GM12875 (cell line): ENCODE measurements around the gene TEX47.

Experiments used
- H3K4me3 ChIP-seq: one replicate; pipeline ENCODE4 v1.5.1; 2011; ENCODE audit warnings: low read depth, low read length, control low read depth
- CTCF ChIP-seq: IDR thresholded peaks from 2 replicates; pipeline ENCODE4 v1.5.1; 2011; ENCODE audit warnings: low read depth, mild to moderate bottlenecking, control low read depth, inconsistent platforms, low read length, moderate library complexity, borderline replicate concordance; ENCODE audit not compliant: insufficient read depth

The TEX47 gene

GRCh38 chr7:88801046-88801445, 5.5 kb upstream of the TEX47 start:
- no peak overlapping the region for H3K4me3 ChIP-seq
- TF ChIP-seq CTCF, result no peak

DNA sequence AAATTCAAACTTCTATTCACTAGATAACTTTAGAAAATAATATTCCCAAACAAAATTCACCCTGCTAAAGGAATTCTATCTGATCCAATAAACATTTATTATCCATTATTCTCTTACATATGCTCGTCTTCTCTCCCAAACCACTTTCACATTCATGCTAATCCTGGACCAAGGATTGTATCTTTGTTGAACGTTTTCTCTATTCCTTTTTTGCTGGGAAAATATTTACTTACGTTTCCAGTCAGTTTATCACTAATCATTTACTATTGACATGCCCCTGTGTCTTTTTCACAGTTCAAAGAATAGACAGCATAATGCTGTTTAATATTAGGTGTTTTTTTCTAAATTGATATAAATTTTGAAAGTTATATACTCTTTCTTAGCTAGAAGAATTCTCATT, 3.2 kb downstream of the TEX47 start:
- H3K4me3 ChIP-seq, result no peak overlapping the region
- no peak for TF ChIP-seq CTCF

DNA sequence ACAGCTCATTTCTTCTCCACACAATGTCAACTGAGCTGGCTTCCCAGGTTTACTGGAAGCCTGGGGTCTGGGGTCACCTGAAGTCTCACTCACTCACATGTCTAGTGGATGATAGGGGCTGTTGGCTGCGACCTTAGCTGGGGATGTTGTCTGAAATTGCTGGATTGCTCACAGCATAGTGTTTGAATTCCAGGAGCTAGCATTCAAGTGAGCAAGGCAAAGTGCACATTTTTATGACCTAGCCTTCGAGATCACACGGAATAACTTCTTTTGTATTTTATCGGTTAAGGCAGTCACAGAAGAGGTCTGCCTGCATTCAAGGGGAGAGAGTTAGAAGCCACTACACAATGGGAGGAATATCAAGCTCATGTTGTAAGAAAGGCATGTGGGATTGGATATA, 3.6 kb downstream of the TEX47 start:
- no peak for TF ChIP-seq CTCF
- no peak overlapping the region for H3K4me3 ChIP-seq

DNA sequence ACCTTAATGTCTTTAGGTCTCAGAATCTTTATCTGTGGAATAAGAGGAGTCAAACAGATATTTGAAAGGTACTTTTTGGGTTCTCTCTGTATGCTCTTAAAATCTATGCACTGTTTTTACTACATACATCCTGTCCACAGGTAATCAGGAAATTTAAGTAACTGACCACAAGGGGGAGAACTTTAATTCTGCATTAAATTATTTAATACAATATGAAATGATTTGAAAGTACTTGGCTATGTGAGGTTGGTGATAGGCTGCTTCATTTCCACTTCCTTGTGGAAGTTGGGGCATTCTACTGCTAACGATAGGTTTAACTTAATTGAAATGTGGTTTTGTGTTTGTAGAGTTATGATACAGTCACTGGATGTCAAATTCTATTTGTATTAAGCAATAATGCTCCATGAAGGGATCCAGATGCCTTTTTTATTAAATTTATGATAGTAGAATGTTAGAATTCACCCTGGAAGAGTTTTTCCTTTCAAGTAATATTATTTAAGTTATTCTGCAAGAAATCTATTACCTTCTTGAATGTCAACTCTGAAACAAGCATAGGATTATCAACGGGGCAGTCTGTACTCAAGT, 6.0 kb downstream of the TEX47 start:
- no peak for TF ChIP-seq CTCF
- no peak overlapping the region for H3K4me3 ChIP-seq

- no peak for TF ChIP-seq CTCF
- no peak overlapping the region for H3K4me3 ChIP-seq
Observed at GRCh38 chr7:88787777-88788176, 7.8 kb downstream of the TEX47 start.

DNA sequence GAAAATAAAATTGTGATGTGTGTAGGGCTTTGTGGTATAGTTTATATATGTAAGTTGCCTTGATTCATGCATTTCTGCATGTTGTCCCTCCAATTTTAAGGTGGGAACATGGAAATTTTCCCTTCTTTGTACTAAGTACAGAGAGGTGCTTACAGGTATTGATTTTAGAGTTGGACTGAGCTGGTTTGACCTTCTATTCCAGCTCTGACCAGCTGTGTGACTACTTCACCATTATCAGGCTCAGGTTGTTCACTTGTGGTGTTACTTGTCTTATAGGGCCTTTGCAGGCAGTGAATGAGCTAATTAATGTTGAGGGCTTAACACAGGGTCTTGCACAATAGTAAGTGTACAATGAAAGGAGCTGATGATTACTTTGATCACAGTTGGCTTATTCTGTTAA, 19.7 kb downstream of the TEX47 start:
- no peak overlapping the region for H3K4me3 ChIP-seq
- no peak for TF ChIP-seq CTCF

- no peak overlapping the region for H3K4me3 ChIP-seq
- TF ChIP-seq CTCF, result no peak
Observed at GRCh38 chr7:88772776-88773175, 22.8 kb downstream of the TEX47 start.
